Esophagus squamous epithelium (tissue), 4 donors: ENCODE measurements around the gene SHCBP1L.

ENCODE experiments used
- POLR2A ChIP-seq, 4 donors: fragments of 450-650 bp; IDR thresholded peaks; one replicate each; pipeline ENCODE4 v1.6.1; 2017; ENCODE audit warnings: antibody characterized with exemption in 4 of 4, mild to moderate bottlenecking in 4 of 4, moderate library complexity in 3 of 4
- TF ChIP-seq, protein P1 (sequence below), 6 experiments: fragments of 450-650 bp in 4 of 6; fragments of 200-600 bp in 2 of 6; sonication (generic) in 2 of 6; IDR thresholded peaks; one replicate each; pipeline ENCODE4 v1.5.1; 2016 to 2019; ENCODE audit warnings: antibody characterized with exemption in 6 of 6, mild to moderate bottlenecking in 4 of 6, moderate library complexity in 4 of 6

DNA sequence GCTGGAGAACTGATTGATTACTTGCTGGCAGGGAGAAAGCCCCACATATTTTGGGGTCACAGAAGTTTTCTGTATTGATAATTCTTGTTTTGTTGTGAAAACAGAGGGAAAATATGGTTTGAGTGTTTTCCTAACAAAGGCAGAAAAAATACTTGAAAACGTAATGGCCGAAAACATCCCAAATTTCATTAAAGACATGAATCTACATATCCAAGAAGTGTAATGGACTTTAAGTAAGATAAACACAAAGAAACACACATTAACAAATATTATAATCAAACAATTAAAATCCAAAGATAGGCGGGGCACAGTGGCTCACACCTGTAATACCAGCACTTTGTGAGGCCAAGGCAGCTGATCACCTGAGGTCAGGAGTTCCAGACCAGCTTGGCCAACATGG, 39.6 kb downstream of the SHCBP1L start:
- TF ChIP-seq, protein P1, sequence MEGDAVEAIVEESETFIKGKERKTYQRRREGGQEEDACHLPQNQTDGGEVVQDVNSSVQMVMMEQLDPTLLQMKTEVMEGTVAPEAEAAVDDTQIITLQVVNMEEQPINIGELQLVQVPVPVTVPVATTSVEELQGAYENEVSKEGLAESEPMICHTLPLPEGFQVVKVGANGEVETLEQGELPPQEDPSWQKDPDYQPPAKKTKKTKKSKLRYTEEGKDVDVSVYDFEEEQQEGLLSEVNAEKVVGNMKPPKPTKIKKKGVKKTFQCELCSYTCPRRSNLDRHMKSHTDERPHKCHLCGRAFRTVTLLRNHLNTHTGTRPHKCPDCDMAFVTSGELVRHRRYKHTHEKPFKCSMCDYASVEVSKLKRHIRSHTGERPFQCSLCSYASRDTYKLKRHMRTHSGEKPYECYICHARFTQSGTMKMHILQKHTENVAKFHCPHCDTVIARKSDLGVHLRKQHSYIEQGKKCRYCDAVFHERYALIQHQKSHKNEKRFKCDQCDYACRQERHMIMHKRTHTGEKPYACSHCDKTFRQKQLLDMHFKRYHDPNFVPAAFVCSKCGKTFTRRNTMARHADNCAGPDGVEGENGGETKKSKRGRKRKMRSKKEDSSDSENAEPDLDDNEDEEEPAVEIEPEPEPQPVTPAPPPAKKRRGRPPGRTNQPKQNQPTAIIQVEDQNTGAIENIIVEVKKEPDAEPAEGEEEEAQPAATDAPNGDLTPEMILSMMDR (IDR thresholded peaks at IDR 0.05): no peak
- no peak for TF ChIP-seq POLR2A (IDR thresholded peaks at IDR 0.05)
